Activated CD8-positive, alpha-beta T cell treated with anti-CD3 and anti-CD28 coated beads for 36 hours (primary cell): Measurements from ENCODE around the gene SSR4. TPM values are rescaled to one million over a fixed set of nuclear protein-coding genes. Genes with fewer than 3 reads are reported as not detected.

ENCODE experiments used
- ATAC-seq: fragments of 200-7000 bp; cut with Tn5 transposase; one replicate; pipeline ENCODE4 v1.10.0; 2021; ENCODE audit warnings: mild to moderate bottlenecking, moderate library complexity
- CTCF ChIA-PET: fragments of 350-600 bp; sonication (Branson Sonifier 250); formaldehyde crosslinking; loops from one replicate; lab custom pipeline; 2021; ENCODE audit warnings: antibody characterized with exemption; lab: Charles Lee
- POLR2A ChIA-PET: fragments of 350-600 bp; sonication (Branson Sonifier 250); formaldehyde crosslinking; loops from one replicate; lab custom pipeline; 2021; ENCODE audit warnings: antibody characterized with exemption; lab: Charles Lee
- DNase-seq: peaks from one replicate; pipeline ENCODE4 v3.0.0-alpha.2; 2020
- H3K27ac Mint-ChIP-seq: one replicate; pipeline ENCODE4 v1.8.0; 2021; ENCODE audit warnings: mild to moderate bottlenecking, mixed read lengths
- H3K27me3 Mint-ChIP-seq: one replicate; pipeline ENCODE4 v1.8.0; 2021; ENCODE audit warnings: mixed read lengths
- H3K36me3 Mint-ChIP-seq: one replicate; pipeline ENCODE4 v1.8.0; 2021; ENCODE audit warnings: low read depth, mixed read lengths
- H3K4me1 Mint-ChIP-seq: one replicate; pipeline ENCODE4 v1.8.0; 2021; ENCODE audit warnings: low read depth, mixed read lengths
- H3K4me3 Mint-ChIP-seq: one replicate; pipeline ENCODE4 v1.8.0; 2021; ENCODE audit warnings: mild to moderate bottlenecking, moderate library complexity, mixed read lengths
- H3K9me3 Mint-ChIP-seq: one replicate; pipeline ENCODE4 v1.8.0; 2021; ENCODE audit warnings: mixed read lengths
- CTCF ChIP-seq: fragments of 200-600 bp; IDR thresholded peaks from one replicate; pipeline ENCODE4 v1.8.0; 2022; ENCODE audit warnings: antibody characterized with exemption, mild to moderate bottlenecking
- intact Hi-C: fragments of 100-400 bp; cut with micrococcal nuclease; formaldehyde crosslinking; loops from one replicate; pipeline ENCODE4 v1.10.0; 2022
- total RNA-seq, 2 experiments: library from RNA; stranded (reverse); gene quantifications; one replicate each; pipeline ENCODE4 v1.2.3, GENCODE V29; 2021

SSR4 gene
- total RNA-seq, 2 experiments from 2014 or later = 152 to 153 TPM

- ChIA-PET CTCF (interaction anchor here (0.6 to 2.0 kb wide), 16 partner anchors 8 to 203 kb away, joined by 3 to 10 read pairs (median 3); no protein-coding TSS in a partner anchor), POLR2A (interaction anchor here (1.0 kb wide), 1 partner anchor 162 kb away, joined by 4 read pairs; the partner anchor contains the start of gene ARHGAP4)
- ATAC-seq = peak; percentile 75
- peaks cover 16% of the 10 kb centered on the region for H3K4me1 Mint-ChIP-seq
- no peak within 1 kb of the TSS for H3K27ac Mint-ChIP-seq
- H3K27me3 Mint-ChIP-seq = no peaks in the 10 kb centered on the region
- peak; percentile 82 for DNase-seq
- TF ChIP-seq CTCF = peak; percentile 75
- peak within 1 kb of the TSS; percentile 33 for H3K4me3 Mint-ChIP-seq
- no peaks in the 10 kb centered on the region for H3K9me3 Mint-ChIP-seq
- intact Hi-C loops = loop anchor here (10.0 kb wide), 1 partner anchor 161 kb away; the partner anchor contains the start of gene ARHGAP4
- no peaks in the 10 kb centered on the region for H3K36me3 Mint-ChIP-seq
Measured at GRCh38 chrX:153763989-153764755, 30.3 kb upstream of the SSR4 start, which contains the start of gene PLXNB3. Gene PLXNB3, plus strand, starts transcription at chrX:153764249. Its CDS starts 1,287 bp downstream, at chrX:153765536.

DNA sequence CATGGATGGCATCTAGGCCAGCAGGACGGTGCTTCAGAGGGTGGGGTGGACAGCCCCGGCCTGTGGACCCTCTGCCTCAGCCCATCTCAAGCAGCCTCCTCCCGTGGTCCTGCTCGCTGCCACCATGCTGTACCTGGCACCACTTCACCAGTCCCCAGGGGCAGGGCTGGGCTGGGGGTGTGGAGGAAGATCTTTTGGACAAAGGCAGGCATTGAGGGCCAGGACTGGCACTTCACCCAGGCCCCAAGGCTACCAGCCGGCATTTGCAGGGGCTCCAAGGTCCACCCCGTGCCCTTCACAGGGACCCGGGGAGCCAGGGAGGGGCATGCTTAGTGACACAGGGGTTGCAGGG, 29.7 kb upstream of the SSR4 start:
- Mint-ChIP-seq H3K27ac (no peak overlapping the region), H3K36me3 (no peaks in the 10 kb centered on the region), H3K9me3 (no peaks in the 10 kb centered on the region), H3K4me1 (peaks cover 16% of the 10 kb centered on the region), H3K4me3 (no peak overlapping the region), H3K27me3 (no peaks in the 10 kb centered on the region)
- intact Hi-C loops = loop anchor here (10.0 kb wide), 1 partner anchor 160 kb away; the partner anchor contains the start of gene ARHGAP4
- ATAC-seq = no peak
- ChIA-PET POLR2A (no interaction called here), CTCF (interaction anchor here (0.6 to 1.1 kb wide), 5 partner anchors 13 to 164 kb away, joined by 3 to 4 read pairs (median 4); no protein-coding TSS in a partner anchor)
- no peak for DNase-seq
- TF ChIP-seq CTCF = no peak

DNA sequence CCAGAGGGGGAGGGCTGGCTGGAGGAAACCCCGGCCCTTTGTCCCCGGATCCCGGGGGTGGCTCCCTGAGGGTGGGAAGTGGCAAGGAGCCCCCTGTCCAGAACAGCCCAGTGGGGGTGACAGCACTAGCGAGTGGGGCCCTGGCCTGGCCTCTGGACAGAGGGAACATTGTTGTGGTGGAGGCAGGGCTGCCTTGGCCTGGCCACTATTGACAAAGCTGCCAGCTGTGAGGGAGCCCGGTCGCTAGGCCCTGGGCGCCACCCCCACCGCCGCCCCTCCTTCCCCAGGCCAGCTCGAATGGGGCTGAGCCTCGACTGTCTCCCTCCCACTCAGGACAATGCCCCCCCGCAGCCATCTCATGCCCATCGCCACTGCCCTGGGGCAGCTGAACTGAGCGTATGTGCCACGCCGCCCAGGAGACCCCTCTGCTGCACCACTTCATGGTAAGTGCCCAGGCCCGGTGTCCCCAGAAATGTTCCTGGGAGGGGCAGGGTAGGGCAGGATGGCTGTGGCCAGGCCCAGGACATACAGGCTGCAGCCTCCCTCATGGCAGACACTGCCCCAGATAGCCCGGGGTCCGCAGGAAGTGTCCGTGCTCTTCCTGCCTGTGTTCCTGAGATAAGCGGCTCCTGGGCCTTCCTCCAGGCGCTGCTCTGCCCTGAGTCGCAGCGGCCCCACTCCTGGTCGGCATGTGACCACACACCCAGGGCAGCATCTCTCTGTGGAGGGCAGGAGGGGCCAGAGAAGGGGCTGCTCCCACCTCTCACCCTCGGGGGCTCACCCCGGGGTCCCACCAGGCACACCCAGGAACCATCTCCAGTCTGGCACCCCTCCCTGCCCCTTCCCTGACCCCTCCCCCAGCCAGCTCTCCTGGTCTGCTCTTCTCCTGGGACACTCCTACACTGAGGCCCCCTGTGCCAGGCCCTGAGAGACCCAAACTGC, 29.1 kb upstream of the SSR4 start:
- intact Hi-C loops = loop anchor here (10.0 kb wide), 1 partner anchor 159 kb away; the partner anchor contains the start of gene ARHGAP4

More for the DNA sequence above, 29.1 kb upstream of the SSR4 start:
- CTCF ChIA-PET = interaction anchor here (1.0 to 1.8 kb wide), 4 partner anchors 26 to 185 kb away, joined by 4 read pairs; no protein-coding TSS in a partner anchor
- no peak for ATAC-seq
- DNase-seq = no peak
- Mint-ChIP-seq H3K36me3 (no peaks in the 10 kb centered on the region), H3K4me1 (peaks cover 16% of the 10 kb centered on the region), H3K27me3 (no peaks in the 10 kb centered on the region), H3K4me3 (peak overlapping the region; percentile 67), H3K27ac (no peak overlapping the region), H3K9me3 (no peaks in the 10 kb centered on the region)
- TF ChIP-seq CTCF = no peak
- POLR2A ChIA-PET = no interaction called here
